Measurements from ENCODE around the gene JAG1. TPM values are rescaled to one million over a fixed set of nuclear protein-coding genes. Genes with fewer than 3 reads are reported as not detected.

Gene JAG1
- total RNA-seq, 3 donors from 2014 or later (not counting 1 experiment from before 2014, with no cell fraction given), result 8.1 to 12.3 (median 8.7) TPM

GRCh38 chr20:10609770-10610169 is 64.0 kb downstream of the JAG1 start:
- Mint-ChIP-seq H3K4me3 (no peak overlapping the region), H3K27me3 (ENCODE audit: low read depth in 2 of 2) (no peaks in the 10 kb centered on the region), H3K9me3 (no peaks in the 10 kb centered on the region), H3K27ac (no peak overlapping the region), H3K4me1 (peaks cover 18 to 22% of the 10 kb centered on the region in 2 donors), H3K36me3 (no peaks in the 10 kb centered on the region)
- DNase-seq (no peak), ATAC-seq (no peak)
- H3K4me3 ChIP-seq (ENCODE audit: low read length), result no peak overlapping the region
- H3K27ac ChIP-seq (ENCODE audit: low read length), result no peak overlapping the region
- H3K4me1 ChIP-seq (ENCODE audit: control insufficient read depth, insufficient read depth, low read length), result peaks cover 3% of the 10 kb centered on the region
- H3K27me3 ChIP-seq (ENCODE audit: control insufficient read depth, insufficient read depth, low read length), result no peaks in the 10 kb centered on the region
- TF ChIP-seq, protein P1, sequence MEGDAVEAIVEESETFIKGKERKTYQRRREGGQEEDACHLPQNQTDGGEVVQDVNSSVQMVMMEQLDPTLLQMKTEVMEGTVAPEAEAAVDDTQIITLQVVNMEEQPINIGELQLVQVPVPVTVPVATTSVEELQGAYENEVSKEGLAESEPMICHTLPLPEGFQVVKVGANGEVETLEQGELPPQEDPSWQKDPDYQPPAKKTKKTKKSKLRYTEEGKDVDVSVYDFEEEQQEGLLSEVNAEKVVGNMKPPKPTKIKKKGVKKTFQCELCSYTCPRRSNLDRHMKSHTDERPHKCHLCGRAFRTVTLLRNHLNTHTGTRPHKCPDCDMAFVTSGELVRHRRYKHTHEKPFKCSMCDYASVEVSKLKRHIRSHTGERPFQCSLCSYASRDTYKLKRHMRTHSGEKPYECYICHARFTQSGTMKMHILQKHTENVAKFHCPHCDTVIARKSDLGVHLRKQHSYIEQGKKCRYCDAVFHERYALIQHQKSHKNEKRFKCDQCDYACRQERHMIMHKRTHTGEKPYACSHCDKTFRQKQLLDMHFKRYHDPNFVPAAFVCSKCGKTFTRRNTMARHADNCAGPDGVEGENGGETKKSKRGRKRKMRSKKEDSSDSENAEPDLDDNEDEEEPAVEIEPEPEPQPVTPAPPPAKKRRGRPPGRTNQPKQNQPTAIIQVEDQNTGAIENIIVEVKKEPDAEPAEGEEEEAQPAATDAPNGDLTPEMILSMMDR (IDR thresholded peaks at IDR 0.05), result no peak
- no peaks in the 10 kb centered on the region for H3K36me3 ChIP-seq (ENCODE audit: control insufficient read depth, insufficient read depth, low read length)
- intact Hi-C loops (cut with micrococcal nuclease), result no loop called here
- H3K9me3 ChIP-seq (ENCODE audit: control insufficient read depth, insufficient read depth, low read length), result no peaks in the 10 kb centered on the region

GRCh38 chr20:10609276-10609675 is 64.5 kb downstream of the JAG1 start:
- Mint-ChIP-seq H3K4me3 (no peak overlapping the region), H3K9me3 (no peaks in the 10 kb centered on the region), H3K4me1 (peaks cover 18 to 22% of the 10 kb centered on the region in 2 donors), H3K36me3 (no peaks in the 10 kb centered on the region), H3K27ac (peak overlapping the region in 1 of 2 donors; percentile 43), H3K27me3 (ENCODE audit: low read depth in 2 of 2) (no peaks in the 10 kb centered on the region)
- Histone ChIP-seq H3K27ac (ENCODE audit: low read length) (no peak overlapping the region), H3K4me1 (ENCODE audit: control insufficient read depth, insufficient read depth, low read length) (peaks cover 3% of the 10 kb centered on the region), H3K36me3 (ENCODE audit: control insufficient read depth, insufficient read depth, low read length) (no peaks in the 10 kb centered on the region), H3K4me3 (ENCODE audit: low read length) (no peak overlapping the region), H3K9me3 (ENCODE audit: control insufficient read depth, insufficient read depth, low read length) (no peaks in the 10 kb centered on the region), H3K27me3 (ENCODE audit: control insufficient read depth, insufficient read depth, low read length) (no peaks in the 10 kb centered on the region)
- ATAC-seq (no peak), DNase-seq (no peak)
- WGBS (ENCODE audit: insufficient coverage), result 85% methylated on average over 2 of the region's 2 CpGs
- TF ChIP-seq, protein P1 (IDR thresholded peaks at IDR 0.05), result no peak
- intact Hi-C loops (cut with micrococcal nuclease), result no loop called here

DNA sequence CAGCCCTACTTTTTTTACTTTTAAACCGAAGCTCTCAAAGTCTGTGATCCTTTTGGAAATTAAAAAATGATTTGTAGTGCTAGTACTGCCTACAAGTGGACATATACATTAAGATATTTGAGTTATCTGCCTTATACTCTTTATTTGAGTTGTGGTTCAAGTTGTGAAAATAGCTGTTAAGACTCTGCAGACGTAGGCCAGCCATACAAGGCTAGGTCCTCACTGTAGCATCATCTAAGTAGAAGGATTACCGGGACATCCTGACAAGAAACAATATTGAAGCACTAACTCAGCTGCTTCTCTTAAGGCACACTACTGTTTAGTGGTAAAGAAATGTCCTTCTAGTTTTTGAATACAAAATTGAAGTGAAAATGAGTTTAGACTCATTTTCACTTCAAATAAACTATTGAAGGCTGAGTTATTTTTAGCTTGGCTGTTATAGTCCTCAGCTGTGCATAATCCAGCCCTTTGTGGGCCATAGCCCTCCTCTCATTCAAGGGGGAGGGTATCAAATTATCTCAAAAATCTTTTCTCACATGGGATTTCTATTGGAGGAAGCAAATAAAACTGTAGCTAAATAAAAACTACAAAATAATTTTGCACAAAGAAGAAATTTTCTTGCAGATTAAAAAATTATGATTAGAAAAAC is 68.1 kb downstream of the JAG1 start:
- no peaks in the 10 kb centered on the region for H3K36me3 ChIP-seq (ENCODE audit: control insufficient read depth, insufficient read depth, low read length)
- Mint-ChIP-seq H3K27ac (peak overlapping the region; percentile 42 to 45), H3K36me3 (peaks cover 9% of the 10 kb centered on the region)

More for the DNA sequence above, 68.1 kb downstream of the JAG1 start:
- WGBS (ENCODE audit: insufficient coverage), result 33% methylated on average over 1 of the region's 3 CpGs
- no peaks in the 10 kb centered on the region for H3K9me3 Mint-ChIP-seq
- peak; percentile 44 to 80 (median 64) for ATAC-seq
- TF ChIP-seq, protein P1 (IDR thresholded peaks at IDR 0.05), result no peak
- no peak overlapping the region for H3K4me3 ChIP-seq (ENCODE audit: low read length)
- intact Hi-C loops (cut with micrococcal nuclease), result no loop called here
- peaks cover 3% of the 10 kb centered on the region for H3K4me1 ChIP-seq (ENCODE audit: control insufficient read depth, insufficient read depth, low read length)
- H3K4me3 Mint-ChIP-seq, result no peak overlapping the region
- H3K27me3 ChIP-seq (ENCODE audit: control insufficient read depth, insufficient read depth, low read length), result no peaks in the 10 kb centered on the region
- DNase-seq, result no peak
- peaks cover 18 to 27% of the 10 kb centered on the region in 2 donors for H3K4me1 Mint-ChIP-seq
- no peaks in the 10 kb centered on the region for H3K27me3 Mint-ChIP-seq (ENCODE audit: low read depth in 2 of 2)
- no peak overlapping the region for H3K27ac ChIP-seq (ENCODE audit: low read length)
- no peaks in the 10 kb centered on the region for H3K9me3 ChIP-seq (ENCODE audit: control insufficient read depth, insufficient read depth, low read length)
